Jurkat, Clone E6-1 (cell line): ENCODE measurements around the gene GGT1.
"Not testable (repeated sequence)": the region's sequence is repeated elsewhere in the genome, so short reads cannot be mapped to it uniquely, and the experiment has no call there.

ENCODE experiments used
- DNase-seq: peaks from one replicate; pipeline ENCODE4 v3.0.0-alpha.2; 2011; ENCODE audit warnings: low read depth, low spot score
- H3K4me3 ChIP-seq: 2 replicates; pipeline ENCODE4 v1.5.1; 2011; ENCODE audit warnings: mild to moderate bottlenecking, low read length, control low read depth, moderate library complexity

GGT1 gene

GRCh38 chr22:24593836-24594568 lies 9.0 kb upstream of the GGT1 start:
- no peak for DNase-seq

GRCh38 chr22:24594569-24595120 lies 8.3 kb upstream of the GGT1 start:
- H3K4me3 ChIP-seq = no peak overlapping the region
- DNase-seq = no peak

More at GRCh38 chr22:24593836-24594568, 9.0 kb upstream of the GGT1 start:
- no peak overlapping the region for H3K4me3 ChIP-seq

- H3K4me3 ChIP-seq = no peak overlapping the region
- DNase-seq = no peak
Measured at GRCh38 chr22:24595228-24595627, 7.8 kb upstream of the GGT1 start.

GRCh38 chr22:24595863-24596262 lies 7.1 kb upstream of the GGT1 start:
- no peak for DNase-seq
- no peak overlapping the region for H3K4me3 ChIP-seq

GRCh38 chr22:24597076-24597475 lies 5.9 kb upstream of the GGT1 start:
- not testable (repeated sequence) for H3K4me3 ChIP-seq, DNase-seq

- DNase-seq = no peak
- no peak overlapping the region for H3K4me3 ChIP-seq
Measured at GRCh38 chr22:24599514-24599913, 3.5 kb upstream of the GGT1 start.

- H3K4me3 ChIP-seq, DNase-seq: not testable (repeated sequence)
Measured at GRCh38 chr22:24599958-24600715, 2.9 kb upstream of the GGT1 start.

GRCh38 chr22:24601217-24602104 lies 1.5 kb upstream of the GGT1 start:
- DNase-seq = no peak

GRCh38 chr22:24602105-24602749 lies 766 bp upstream of the GGT1 start:
- H3K4me3 ChIP-seq, DNase-seq: not testable (repeated sequence)

More at GRCh38 chr22:24601217-24602104, 1.5 kb upstream of the GGT1 start:
- H3K4me3 ChIP-seq = no peak overlapping the region

GRCh38 chr22:24603770-24604629 lies 1.0 kb downstream of the GGT1 start:
- DNase-seq = peak; percentile 52
- H3K4me3 ChIP-seq = peak overlapping the region; percentile 40

GRCh38 chr22:24606340-24606739 lies 3.3 kb downstream of the GGT1 start:
- DNase-seq = not testable (repeated sequence)

GRCh38 chr22:24607429-24607983 lies 4.5 kb downstream of the GGT1 start:
- H3K4me3 ChIP-seq = peak overlapping the region; percentile 70
- DNase-seq = peak; percentile 78

More at GRCh38 chr22:24606340-24606739, 3.3 kb downstream of the GGT1 start:
- H3K4me3 ChIP-seq = not testable (repeated sequence)

GRCh38 chr22:24608327-24608726 lies 5.3 kb downstream of the GGT1 start:
- peak overlapping the region; percentile 70 for H3K4me3 ChIP-seq
- DNase-seq = not testable (repeated sequence)

GRCh38 chr22:24609888-24610287 lies 6.9 kb downstream of the GGT1 start:
- DNase-seq, H3K4me3 ChIP-seq: not testable (repeated sequence)

GRCh38 chr22:24614794-24615193 lies 11.8 kb downstream of the GGT1 start:
- not testable (repeated sequence) for DNase-seq, H3K4me3 ChIP-seq

- not testable (repeated sequence) for H3K4me3 ChIP-seq, DNase-seq
Measured at GRCh38 chr22:24621244-24621643, 18.3 kb downstream of the GGT1 start.

- DNase-seq = peak; percentile 86
- peak overlapping the region; percentile 5; the same call in 1 of the 2 replicates for H3K4me3 ChIP-seq
Measured at GRCh38 chr22:24622596-24622995, 19.6 kb downstream of the GGT1 start.
